Measurements from ENCODE around the gene CXCR4.

DNA sequence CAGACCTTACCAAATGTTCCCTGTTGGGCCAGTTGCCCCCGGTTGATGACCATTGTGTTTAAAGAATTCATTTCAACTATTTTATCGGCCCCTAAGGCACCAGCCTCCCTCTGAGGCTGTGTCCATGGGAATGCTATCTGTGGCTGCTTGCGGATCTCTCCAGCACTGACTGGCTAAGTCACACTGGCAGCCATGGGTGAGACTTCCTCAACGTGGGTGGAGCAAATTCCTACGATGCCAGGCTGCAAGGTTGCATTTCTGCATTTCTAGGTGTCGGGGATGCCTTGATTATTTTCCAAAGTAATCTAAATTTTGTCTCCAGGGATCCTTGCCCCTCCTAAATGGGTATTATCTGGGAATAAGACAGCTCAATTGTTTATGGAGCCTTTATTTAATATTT, 6.2 kb downstream of the CXCR4 start:
- TF ChIP-seq, protein P1, sequence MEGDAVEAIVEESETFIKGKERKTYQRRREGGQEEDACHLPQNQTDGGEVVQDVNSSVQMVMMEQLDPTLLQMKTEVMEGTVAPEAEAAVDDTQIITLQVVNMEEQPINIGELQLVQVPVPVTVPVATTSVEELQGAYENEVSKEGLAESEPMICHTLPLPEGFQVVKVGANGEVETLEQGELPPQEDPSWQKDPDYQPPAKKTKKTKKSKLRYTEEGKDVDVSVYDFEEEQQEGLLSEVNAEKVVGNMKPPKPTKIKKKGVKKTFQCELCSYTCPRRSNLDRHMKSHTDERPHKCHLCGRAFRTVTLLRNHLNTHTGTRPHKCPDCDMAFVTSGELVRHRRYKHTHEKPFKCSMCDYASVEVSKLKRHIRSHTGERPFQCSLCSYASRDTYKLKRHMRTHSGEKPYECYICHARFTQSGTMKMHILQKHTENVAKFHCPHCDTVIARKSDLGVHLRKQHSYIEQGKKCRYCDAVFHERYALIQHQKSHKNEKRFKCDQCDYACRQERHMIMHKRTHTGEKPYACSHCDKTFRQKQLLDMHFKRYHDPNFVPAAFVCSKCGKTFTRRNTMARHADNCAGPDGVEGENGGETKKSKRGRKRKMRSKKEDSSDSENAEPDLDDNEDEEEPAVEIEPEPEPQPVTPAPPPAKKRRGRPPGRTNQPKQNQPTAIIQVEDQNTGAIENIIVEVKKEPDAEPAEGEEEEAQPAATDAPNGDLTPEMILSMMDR (IDR thresholded peaks at IDR 0.05) = no peak
- TF ChIP-seq EZH2 (IDR thresholded peaks at IDR 0.05; ENCODE audit: borderline replicate concordance, insufficient read depth, low read depth, low read length, poor library complexity, severe bottlenecking) = no peak
